Measurements from ENCODE around the gene RPS6KA1.

DNA sequence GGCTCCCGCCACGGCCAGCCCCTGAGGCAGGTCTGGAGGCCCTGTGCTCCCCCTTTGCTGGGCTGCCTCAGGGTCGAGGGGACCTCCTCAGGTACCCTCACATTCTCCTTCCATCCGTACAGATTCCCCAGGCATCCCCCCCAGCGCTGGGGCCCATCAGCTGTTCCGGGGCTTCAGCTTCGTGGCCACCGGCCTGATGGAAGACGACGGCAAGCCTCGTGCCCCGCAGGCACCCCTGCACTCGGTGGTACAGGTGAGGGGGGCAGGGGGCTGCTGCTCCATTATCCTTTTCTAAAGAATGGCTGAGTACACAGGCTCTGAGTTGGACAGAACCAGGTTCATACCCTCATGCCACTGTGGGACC lies 29.1 kb downstream of the RPS6KA1 start:
- TF ChIP-seq, protein P1, sequence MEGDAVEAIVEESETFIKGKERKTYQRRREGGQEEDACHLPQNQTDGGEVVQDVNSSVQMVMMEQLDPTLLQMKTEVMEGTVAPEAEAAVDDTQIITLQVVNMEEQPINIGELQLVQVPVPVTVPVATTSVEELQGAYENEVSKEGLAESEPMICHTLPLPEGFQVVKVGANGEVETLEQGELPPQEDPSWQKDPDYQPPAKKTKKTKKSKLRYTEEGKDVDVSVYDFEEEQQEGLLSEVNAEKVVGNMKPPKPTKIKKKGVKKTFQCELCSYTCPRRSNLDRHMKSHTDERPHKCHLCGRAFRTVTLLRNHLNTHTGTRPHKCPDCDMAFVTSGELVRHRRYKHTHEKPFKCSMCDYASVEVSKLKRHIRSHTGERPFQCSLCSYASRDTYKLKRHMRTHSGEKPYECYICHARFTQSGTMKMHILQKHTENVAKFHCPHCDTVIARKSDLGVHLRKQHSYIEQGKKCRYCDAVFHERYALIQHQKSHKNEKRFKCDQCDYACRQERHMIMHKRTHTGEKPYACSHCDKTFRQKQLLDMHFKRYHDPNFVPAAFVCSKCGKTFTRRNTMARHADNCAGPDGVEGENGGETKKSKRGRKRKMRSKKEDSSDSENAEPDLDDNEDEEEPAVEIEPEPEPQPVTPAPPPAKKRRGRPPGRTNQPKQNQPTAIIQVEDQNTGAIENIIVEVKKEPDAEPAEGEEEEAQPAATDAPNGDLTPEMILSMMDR (IDR thresholded peaks at IDR 0.05) = no peak
- TF ChIP-seq POLR2A (IDR thresholded peaks at IDR 0.05) = no peak

All from testis (tissue), 2 donors.